ENCODE data around the gene PDE11A. TPM values are rescaled to one million over a fixed set of nuclear protein-coding genes. Genes with fewer than 3 reads are reported as not detected.

PDE11A gene
- total RNA-seq, 1 experiment from 2014 or later, result 0.13 TPM

DNA sequence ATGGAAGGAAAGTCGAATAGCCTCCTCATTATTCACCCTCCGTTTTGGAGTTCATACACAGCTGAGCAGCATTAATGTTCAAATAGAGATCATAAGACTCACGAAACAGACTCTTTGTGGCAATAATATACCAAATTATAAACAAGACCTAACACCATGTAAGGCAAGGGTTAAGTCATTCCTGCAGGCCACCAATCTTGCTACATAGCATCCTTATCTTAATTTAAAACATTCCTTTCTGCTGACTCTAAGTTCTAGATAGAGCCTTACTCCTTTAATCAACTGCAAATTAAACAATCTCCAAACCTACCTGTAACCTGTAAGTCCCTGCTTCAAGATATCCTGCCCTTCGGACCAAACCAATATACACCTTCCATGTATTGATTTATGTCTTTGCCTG lies 178.0 kb downstream of the PDE11A start:
- Histone ChIP-seq H3K9me3 (ENCODE audit: control insufficient read depth, low read depth, low read length) (no peaks in the 10 kb centered on the region), H2BK12ac (ENCODE audit: insufficient read length, low read depth, low read length) (no peak overlapping the region), H3K56ac (ENCODE audit: insufficient read length, low read depth, low read length) (no peak overlapping the region), H2BK120ac (ENCODE audit: low read depth, low read length, poor library complexity, severe bottlenecking) (no peak overlapping the region), H2BK20ac (ENCODE audit: low read depth, low read length, poor library complexity, severe bottlenecking) (no peak overlapping the region), H3K4me1 (ENCODE audit: insufficient read depth, low read length) (peaks cover 6% of the 10 kb centered on the region), H3K18ac (ENCODE audit: insufficient read length, low read depth, low read length) (no peak overlapping the region), H4K20me1 (ENCODE audit: control insufficient read depth, insufficient read depth, insufficient read length) (no peaks in the 10 kb centered on the region), H4K5ac (ENCODE audit: insufficient read length, low read depth, low read length) (no peak overlapping the region), H4K91ac (ENCODE audit: insufficient read length, low read depth, low read length) (no peak overlapping the region), H2AFZ (ENCODE audit: low read length) (no peak overlapping the region), H3K79me1 (ENCODE audit: insufficient read depth, low read depth, low read length, poor library complexity, severe bottlenecking) (no peaks in the 10 kb centered on the region), H3K27me3 (ENCODE audit: insufficient read depth, low read length) (no peaks in the 10 kb centered on the region), H3K23ac (ENCODE audit: insufficient read length, low read depth, low read length) (no peak overlapping the region), H3K9ac (ENCODE audit: extremely low read depth, insufficient read length, low read length) (no peak overlapping the region), H2BK15ac (ENCODE audit: low read depth, low read length) (no peak overlapping the region), H2BK5ac (ENCODE audit: insufficient read length, low read length) (no peak overlapping the region), H3K27ac (ENCODE audit: insufficient read length, low read depth, low read length) (no peak overlapping the region), H3K79me2 (ENCODE audit: insufficient read depth, low read length) (no peaks in the 10 kb centered on the region), H3T11ph (ENCODE audit: low read length) (no peak overlapping the region), H3K14ac (ENCODE audit: insufficient read depth, low read length) (no peak overlapping the region), H2AK5ac (ENCODE audit: insufficient read length, low read length) (no peak overlapping the region), H3K4ac (ENCODE audit: low read depth, low read length) (no peak overlapping the region), H3K23me2 (ENCODE audit: insufficient read length, low read depth, low read length, poor library complexity, severe bottlenecking) (no peaks in the 10 kb centered on the region), H3K4me2 (ENCODE audit: insufficient read depth, insufficient read length, low read length) (no peak overlapping the region), H4K8ac (replicated peaks; ENCODE audit: insufficient read length, low read depth, low read length) (no peak overlapping the region)
- Mint-ChIP-seq H3K9me3 (no peaks in the 10 kb centered on the region), H3K4me1 (peaks cover 16 to 18% of the 10 kb centered on the region in 2 experiments), H3K27ac (no peak overlapping the region; a peak in 1 of 7 replicates), H3K36me3 (ENCODE audit: insufficient read depth in 1 of 3, low read depth in 3 of 3) (no peaks in the 10 kb centered on the region), H3K27me3 (ENCODE audit: low read depth) (no peaks in the 10 kb centered on the region), H3K4me3 (no peak overlapping the region)
- DNase-seq, result no peak
- WGBS (ENCODE audit: extremely low coverage, insufficient read length, low lambda C conversion rate), result no CpG with 5 or more reads among the region's 4 CpGs
- TF ChIP-seq, protein P1, sequence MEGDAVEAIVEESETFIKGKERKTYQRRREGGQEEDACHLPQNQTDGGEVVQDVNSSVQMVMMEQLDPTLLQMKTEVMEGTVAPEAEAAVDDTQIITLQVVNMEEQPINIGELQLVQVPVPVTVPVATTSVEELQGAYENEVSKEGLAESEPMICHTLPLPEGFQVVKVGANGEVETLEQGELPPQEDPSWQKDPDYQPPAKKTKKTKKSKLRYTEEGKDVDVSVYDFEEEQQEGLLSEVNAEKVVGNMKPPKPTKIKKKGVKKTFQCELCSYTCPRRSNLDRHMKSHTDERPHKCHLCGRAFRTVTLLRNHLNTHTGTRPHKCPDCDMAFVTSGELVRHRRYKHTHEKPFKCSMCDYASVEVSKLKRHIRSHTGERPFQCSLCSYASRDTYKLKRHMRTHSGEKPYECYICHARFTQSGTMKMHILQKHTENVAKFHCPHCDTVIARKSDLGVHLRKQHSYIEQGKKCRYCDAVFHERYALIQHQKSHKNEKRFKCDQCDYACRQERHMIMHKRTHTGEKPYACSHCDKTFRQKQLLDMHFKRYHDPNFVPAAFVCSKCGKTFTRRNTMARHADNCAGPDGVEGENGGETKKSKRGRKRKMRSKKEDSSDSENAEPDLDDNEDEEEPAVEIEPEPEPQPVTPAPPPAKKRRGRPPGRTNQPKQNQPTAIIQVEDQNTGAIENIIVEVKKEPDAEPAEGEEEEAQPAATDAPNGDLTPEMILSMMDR (conservative IDR thresholded peaks at IDR 0.05), result no peak
